Transverse colon (tissue), 4 donors: ENCODE measurements around the gene COL23A1. TPM values are rescaled to one million over a fixed set of nuclear protein-coding genes. Genes with fewer than 3 reads are reported as not detected.

Experiments
- DNase-seq: peaks from one replicate; pipeline ENCODE4 v3.0.0-alpha.2; 2019
- H3K27ac ChIP-seq, 4 donors: fragments of 200-600 bp; sonication (generic); 2 replicates each; pipeline ENCODE4 v1.5.1; 2016 to 2018; ENCODE audit warnings: inconsistent platforms in 4 of 4
- H3K27me3 ChIP-seq: fragments of 200-600 bp; sonication (generic); 2 replicates; pipeline ENCODE4 v1.5.1; 2017; ENCODE audit warnings: inconsistent platforms
- H3K36me3 ChIP-seq, 4 donors: fragments of 200-600 bp; sonication (generic); 2 replicates each; pipeline ENCODE4 v1.5.1; 2017 to 2019; ENCODE audit warnings: inconsistent platforms in 4 of 4
- H3K4me1 ChIP-seq, 4 donors: fragments of 200-600 bp; sonication (generic); 2 replicates each; pipeline ENCODE4 v1.5.1; 2017 to 2020; ENCODE audit warnings: inconsistent platforms in 4 of 4
- H3K4me3 ChIP-seq, 4 donors: fragments of 200-600 bp; sonication (generic); 1 replicate in 1 of 4; 2 replicates in 3 of 4; pipeline versions ENCODE4 v1.5.1 to v1.6.1; 2017 to 2019; ENCODE audit warnings: inconsistent platforms in 4 of 4
- H3K9me3 ChIP-seq, 2 donors: fragments of 200-600 bp; sonication (generic); 2 replicates each; pipeline ENCODE4 v1.5.1; 2017 to 2019; ENCODE audit warnings: inconsistent platforms in 2 of 2
- CTCF ChIP-seq, 5 experiments: fragments of 200-600 bp in 3 of 5; fragments of 450-650 bp in 2 of 5; sonication (generic) in 3 of 5; IDR thresholded peaks; 1 replicate in 2 of 5; 2 replicates in 3 of 5; pipeline ENCODE4 v1.5.1; 2016 to 2017; ENCODE audit warnings: antibody characterized with exemption in 5 of 5, inconsistent platforms in 3 of 5, mild to moderate bottlenecking in 2 of 5, moderate library complexity in 1 of 5
- EP300 ChIP-seq: sonication (generic); formaldehyde crosslinking; IDR thresholded peaks from one replicate; pipeline ENCODE4 v1.6.1; 2017; ENCODE audit warnings: antibody characterized with exemption, low read depth
- POLR2A ChIP-seq: fragments of 450-650 bp; IDR thresholded peaks from one replicate; pipeline ENCODE4 v1.6.1; 2016; ENCODE audit warnings: antibody characterized with exemption, mild to moderate bottlenecking, moderate library complexity
- POLR2AphosphoS5 ChIP-seq, 3 donors: sonication (generic); formaldehyde crosslinking; IDR thresholded peaks; one replicate each; pipeline ENCODE4 v1.6.1; 2016; ENCODE audit warnings: antibody characterized with exemption in 3 of 3
- WGBS, 2 donors: methylation state at CpG; one replicate each; pipeline ENCODE4 v1.1.5; 2018; ENCODE audit warnings: low coverage in 1 of 2; 5-methylcytosine and 5-hydroxymethylcytosine counted together
- in situ Hi-C, 4 donors: fragments of 200-750 bp; cut with MboI; loops; one replicate each; pipeline versions ENCODE4 v1.15.0 to v1.15.1; 2017; ENCODE audit warnings: low sequenced_read_pairs in 3 of 4, low pct_ligation_motif_present in 1 of 4, low pct_unique_long_range_greater_than_20kb in 1 of 4
- intact Hi-C: fragments of 100-400 bp; cut with DNase I; formaldehyde crosslinking; loops from one replicate; pipeline ENCODE4 v1.15.1; 2023; ENCODE audit warnings: low total_unique reads
- total RNA-seq, 4 donors: library from RNA; depleted of rRNA; stranded (reverse); fragments of >200 nt; gene quantifications; one replicate each; pipeline ENCODE4 v1.1.0, GENCODE V29; 2016

COL23A1 gene
- total RNA-seq, 4 donors from 2014 or later = 0.14 to 2.2 (median 1.4) TPM; not detected in 1

- Histone ChIP-seq H3K4me3 (no peak overlapping the region), H3K9me3 (no peaks in the 10 kb centered on the region), H3K4me1 (peaks cover 0 to 7% (median 3%) of the 10 kb centered on the region in 4 donors), H3K36me3 (no peaks in the 10 kb centered on the region), H3K27ac (no peak overlapping the region), H3K27me3 (peaks cover 21% of the 10 kb centered on the region)
- in situ Hi-C loops = loop anchor here in 2 of 4 donors (10.0 to 25.0 kb wide), 2 partner anchors 276 to 284 kb away; no protein-coding TSS in a partner anchor
- DNase-seq = no peak
- 81 to 89% methylated on average over 8 to 18 of the region's 18 CpGs for WGBS, 2 donors
- intact Hi-C loops = no loop called here
- TF ChIP-seq POLR2AphosphoS5 (IDR thresholded peaks at IDR 0.05) (no peak), CTCF (IDR thresholded peaks at IDR 0.05) (no peak), EP300 (no peak), POLR2A (no peak)
These were observed 311.7 kb downstream of the COL23A1 start for GRCh38 chr5:178278358-178279023.

DNA sequence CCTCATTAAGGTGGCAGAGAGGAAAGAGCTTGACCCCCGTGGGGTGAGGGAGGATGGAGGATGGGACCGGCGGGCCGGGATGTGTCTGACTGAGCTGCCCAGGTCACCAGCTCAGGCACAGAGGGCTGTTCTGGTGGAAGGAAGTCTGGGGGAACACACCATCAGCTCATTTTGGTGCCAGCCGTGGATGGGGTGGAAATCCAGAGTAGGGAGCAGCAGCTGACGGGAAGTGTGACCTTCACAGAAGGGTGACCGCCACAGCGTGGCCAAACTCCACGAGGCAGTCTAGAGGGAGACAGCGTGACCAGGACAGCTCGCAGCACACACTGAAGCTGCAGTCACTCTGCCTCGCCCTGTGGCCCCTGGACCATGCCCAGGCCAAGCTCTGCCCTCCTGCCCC lies 312.3 kb downstream of the COL23A1 start:
- intact Hi-C loops = no loop called here
- Histone ChIP-seq H3K4me1 (peaks cover 0 to 7% (median 3%) of the 10 kb centered on the region in 4 donors), H3K4me3 (no peak overlapping the region), H3K27ac (no peak overlapping the region), H3K27me3 (peaks cover 21% of the 10 kb centered on the region), H3K9me3 (no peaks in the 10 kb centered on the region), H3K36me3 (no peaks in the 10 kb centered on the region)
- in situ Hi-C loops = loop anchor here in 2 of 4 donors (10.0 to 25.0 kb wide), 2 partner anchors 277 to 284 kb away; no protein-coding TSS in a partner anchor
- no peak for DNase-seq
- TF ChIP-seq CTCF (IDR thresholded peaks at IDR 0.05) (no peak), POLR2A (no peak), EP300 (no peak), POLR2AphosphoS5 (IDR thresholded peaks at IDR 0.05) (no peak)
- WGBS, 2 donors = 68% methylated on average over 12 of the region's 12 CpGs; no CpG with 5 or more reads in 1 of the 2 donors

DNA sequence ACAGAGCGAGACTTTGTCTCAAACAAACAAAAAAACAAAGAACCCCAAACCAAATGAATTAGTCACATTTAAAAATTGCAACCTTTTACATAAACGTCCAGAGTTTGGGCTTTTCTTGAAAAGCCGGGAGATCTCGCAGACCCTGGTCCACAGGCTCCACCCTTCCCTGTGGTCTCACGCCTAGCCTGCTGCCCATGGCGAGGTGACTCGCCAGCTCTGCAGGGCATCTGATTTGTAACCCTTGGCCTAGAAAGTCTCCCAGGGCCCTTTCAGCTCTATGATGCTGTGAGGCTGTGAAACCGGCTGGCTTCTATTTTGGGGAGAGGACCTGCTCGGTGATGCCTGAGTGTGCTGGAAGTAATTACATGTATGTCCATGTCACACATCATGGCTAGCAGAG lies 312.8 kb downstream of the COL23A1 start:
- H3K36me3 ChIP-seq = no peaks in the 10 kb centered on the region
- WGBS, 2 donors = 62 to 73% methylated on average over 3 to 9 of the region's 9 CpGs
- no peak for DNase-seq
- peaks cover 0 to 7% (median 3%) of the 10 kb centered on the region in 4 donors for H3K4me1 ChIP-seq
- H3K4me3 ChIP-seq = no peak overlapping the region
- no peak overlapping the region for H3K27ac ChIP-seq
- in situ Hi-C loops (loop anchor here in 2 of 4 donors (10.0 to 25.0 kb wide), 2 partner anchors 277 to 285 kb away; no protein-coding TSS in a partner anchor), intact Hi-C loops (no loop called here)
- H3K9me3 ChIP-seq = no peaks in the 10 kb centered on the region
- TF ChIP-seq POLR2A (no peak), CTCF (IDR thresholded peaks at IDR 0.05) (no peak), POLR2AphosphoS5 (IDR thresholded peaks at IDR 0.05) (no peak), EP300 (no peak)
- peaks cover 21% of the 10 kb centered on the region for H3K27me3 ChIP-seq

DNA sequence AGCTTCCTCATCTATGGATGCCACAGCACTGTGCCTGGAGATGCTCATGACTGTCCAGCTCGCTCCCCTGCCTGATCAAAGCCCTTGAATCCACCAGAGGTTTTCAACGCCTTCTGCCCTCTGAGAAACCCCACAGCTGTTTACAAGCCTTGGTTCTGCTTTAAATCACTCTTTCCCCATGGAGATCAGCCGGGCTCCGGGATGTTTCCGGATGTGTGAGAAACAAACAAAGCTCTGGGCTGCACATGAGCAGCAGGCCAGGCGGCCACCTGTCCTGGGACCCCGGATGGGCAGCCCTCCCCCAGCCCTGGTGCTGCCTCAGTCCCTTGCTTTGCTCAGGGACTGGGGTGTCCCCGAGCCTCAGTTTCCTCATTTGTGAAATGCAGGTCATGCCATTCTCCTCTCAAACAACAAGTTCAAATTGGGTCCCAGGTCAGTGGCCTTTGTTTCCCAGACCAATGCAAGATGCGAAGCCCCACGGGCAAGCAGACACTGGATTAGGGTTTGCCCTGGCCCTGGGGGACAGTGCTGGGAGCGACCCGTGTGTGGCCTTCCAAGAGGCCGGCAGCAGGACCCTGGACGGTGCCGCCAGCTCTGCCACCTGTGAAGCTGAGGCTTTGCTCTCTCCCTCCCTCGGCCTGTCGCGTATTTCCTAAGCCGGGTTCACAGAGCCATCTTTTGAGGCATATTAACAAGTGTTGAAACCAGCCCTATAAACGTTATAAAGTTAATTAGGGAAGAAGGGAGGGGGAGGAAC lies 315.2 kb downstream of the COL23A1 start:
- in situ Hi-C loops (loop anchor here in 2 of 4 donors (10.0 to 25.0 kb wide), 2 partner anchors 280 to 287 kb away; no protein-coding TSS in a partner anchor), intact Hi-C loops (no loop called here)
- no peak overlapping the region for H3K27ac ChIP-seq
- H3K9me3 ChIP-seq = no peaks in the 10 kb centered on the region
- no peak overlapping the region for H3K4me3 ChIP-seq
- no peak for DNase-seq
- WGBS, 2 donors = 0 to 79% methylated on average over 1 to 20 of the region's 20 CpGs
- H3K27me3 ChIP-seq = peaks cover 21% of the 10 kb centered on the region
- H3K4me1 ChIP-seq = peaks cover 0 to 4% (median 2%) of the 10 kb centered on the region in 4 donors
- no peaks in the 10 kb centered on the region for H3K36me3 ChIP-seq
- no peak for TF ChIP-seq POLR2AphosphoS5 (IDR thresholded peaks at IDR 0.05)
- TF ChIP-seq EP300 = no peak
- no peak for TF ChIP-seq POLR2A
- TF ChIP-seq CTCF (IDR thresholded peaks at IDR 0.05) = no peak
